ENCODE results near the gene SLC45A2. TPM values are rescaled to one million over a fixed set of nuclear protein-coding genes. Genes with fewer than 3 reads are reported as not detected.

The SLC45A2 gene
- total RNA-seq, 1 experiment from 2014 or later = not detected

DNA sequence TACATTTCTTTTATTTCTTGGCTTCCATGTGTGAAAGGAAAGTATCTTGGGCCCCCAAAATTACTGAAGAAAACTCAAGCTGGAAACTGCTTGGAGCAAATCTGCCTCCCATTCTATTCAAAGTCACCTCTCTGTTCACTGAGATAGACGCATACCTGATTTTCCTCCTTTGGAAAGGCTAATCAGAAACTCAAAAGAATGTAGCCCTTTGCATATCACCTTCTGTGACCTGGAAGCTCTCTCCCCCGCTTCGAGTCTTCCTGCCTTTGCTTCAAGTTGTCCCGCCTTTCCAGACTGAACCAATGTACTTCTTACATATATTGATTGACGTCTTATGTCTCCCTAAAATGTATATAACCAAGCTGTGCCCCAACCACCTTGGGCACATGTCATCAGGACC lies 53.4 kb downstream of the SLC45A2 start:
- Histone ChIP-seq H3K4me1 (ENCODE audit: insufficient read depth, low read length) (peaks cover 7% of the 10 kb centered on the region; the same call in 1 of the 2 replicates), H3K18ac (ENCODE audit: insufficient read length, low read depth, low read length) (no peak overlapping the region), H4K8ac (replicated peaks; ENCODE audit: insufficient read length, low read depth, low read length) (no peak overlapping the region), H3K4ac (ENCODE audit: low read depth, low read length) (no peak overlapping the region), H2BK120ac (ENCODE audit: low read depth, low read length, poor library complexity, severe bottlenecking) (no peak overlapping the region), H3K14ac (ENCODE audit: insufficient read depth, low read length) (no peak overlapping the region), H3K9ac (ENCODE audit: extremely low read depth, insufficient read length, low read length) (no peak overlapping the region), H4K5ac (ENCODE audit: insufficient read length, low read depth, low read length) (no peak overlapping the region), H3K4me2 (ENCODE audit: insufficient read depth, insufficient read length, low read length) (no peak overlapping the region), H2BK12ac (ENCODE audit: insufficient read length, low read depth, low read length) (no peak overlapping the region), H2BK20ac (ENCODE audit: low read depth, low read length, poor library complexity, severe bottlenecking) (no peak overlapping the region), H3K23me2 (ENCODE audit: insufficient read length, low read depth, low read length, poor library complexity, severe bottlenecking) (peaks cover 5% of the 10 kb centered on the region), H3T11ph (ENCODE audit: low read length) (no peak overlapping the region), H4K20me1 (ENCODE audit: control insufficient read depth, insufficient read depth, insufficient read length) (no peaks in the 10 kb centered on the region), H2BK5ac (ENCODE audit: insufficient read length, low read length) (no peak overlapping the region), H4K91ac (ENCODE audit: insufficient read length, low read depth, low read length) (no peak overlapping the region), H3K27ac (ENCODE audit: insufficient read length, low read depth, low read length) (no peak overlapping the region), H3K79me2 (ENCODE audit: insufficient read depth, low read length) (no peaks in the 10 kb centered on the region), H3K56ac (ENCODE audit: insufficient read length, low read depth, low read length) (no peak overlapping the region), H2BK15ac (ENCODE audit: low read depth, low read length) (no peak overlapping the region), H3K23ac (ENCODE audit: insufficient read length, low read depth, low read length) (no peak overlapping the region), H2AFZ (ENCODE audit: low read length) (no peak overlapping the region), H2AK5ac (ENCODE audit: insufficient read length, low read length) (no peak overlapping the region), H3K9me3 (ENCODE audit: control insufficient read depth, low read depth, low read length) (no peaks in the 10 kb centered on the region), H3K27me3 (ENCODE audit: insufficient read depth, low read length) (peaks cover 4% of the 10 kb centered on the region; the same call in 1 of the 2 replicates), H3K79me1 (ENCODE audit: insufficient read depth, low read depth, low read length, poor library complexity, severe bottlenecking) (no peaks in the 10 kb centered on the region)
- Mint-ChIP-seq H3K4me1 (peaks cover 49 to 52% of the 10 kb centered on the region in 2 experiments), H3K36me3 (ENCODE audit: insufficient read depth in 1 of 3, low read depth in 3 of 3) (no peaks in the 10 kb centered on the region; a peak in 1 of 7 replicates), H3K9me3 (no peaks in the 10 kb centered on the region), H3K4me3 (no peak overlapping the region; a peak in 1 of 5 replicates), H3K27ac (peak overlapping the region in 2 of 3 experiments; percentile 53 to 79; a peak in 2 of 7 replicates), H3K27me3 (ENCODE audit: low read depth) (peaks cover 9% of the 10 kb centered on the region)
- TF ChIP-seq, protein P1, sequence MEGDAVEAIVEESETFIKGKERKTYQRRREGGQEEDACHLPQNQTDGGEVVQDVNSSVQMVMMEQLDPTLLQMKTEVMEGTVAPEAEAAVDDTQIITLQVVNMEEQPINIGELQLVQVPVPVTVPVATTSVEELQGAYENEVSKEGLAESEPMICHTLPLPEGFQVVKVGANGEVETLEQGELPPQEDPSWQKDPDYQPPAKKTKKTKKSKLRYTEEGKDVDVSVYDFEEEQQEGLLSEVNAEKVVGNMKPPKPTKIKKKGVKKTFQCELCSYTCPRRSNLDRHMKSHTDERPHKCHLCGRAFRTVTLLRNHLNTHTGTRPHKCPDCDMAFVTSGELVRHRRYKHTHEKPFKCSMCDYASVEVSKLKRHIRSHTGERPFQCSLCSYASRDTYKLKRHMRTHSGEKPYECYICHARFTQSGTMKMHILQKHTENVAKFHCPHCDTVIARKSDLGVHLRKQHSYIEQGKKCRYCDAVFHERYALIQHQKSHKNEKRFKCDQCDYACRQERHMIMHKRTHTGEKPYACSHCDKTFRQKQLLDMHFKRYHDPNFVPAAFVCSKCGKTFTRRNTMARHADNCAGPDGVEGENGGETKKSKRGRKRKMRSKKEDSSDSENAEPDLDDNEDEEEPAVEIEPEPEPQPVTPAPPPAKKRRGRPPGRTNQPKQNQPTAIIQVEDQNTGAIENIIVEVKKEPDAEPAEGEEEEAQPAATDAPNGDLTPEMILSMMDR (conservative IDR thresholded peaks at IDR 0.05) = no peak
- no CpG with 5 or more reads among the region's 5 CpGs for WGBS (ENCODE audit: extremely low coverage, insufficient read length, low lambda C conversion rate)
- DNase-seq = no peak
